ENCODE measurements around the gene WNT2B. TPM values are rescaled to one million over a fixed set of nuclear protein-coding genes. Genes with fewer than 3 reads are reported as not detected.

The WNT2B gene
- total RNA-seq, 1 donor from 2014 or later, result 5.6 TPM

GRCh38 chr1:112575154-112575804 is 66.5 kb downstream of the WNT2B start:
- DNase-seq (ENCODE audit: low spot score), result no peak

DNA sequence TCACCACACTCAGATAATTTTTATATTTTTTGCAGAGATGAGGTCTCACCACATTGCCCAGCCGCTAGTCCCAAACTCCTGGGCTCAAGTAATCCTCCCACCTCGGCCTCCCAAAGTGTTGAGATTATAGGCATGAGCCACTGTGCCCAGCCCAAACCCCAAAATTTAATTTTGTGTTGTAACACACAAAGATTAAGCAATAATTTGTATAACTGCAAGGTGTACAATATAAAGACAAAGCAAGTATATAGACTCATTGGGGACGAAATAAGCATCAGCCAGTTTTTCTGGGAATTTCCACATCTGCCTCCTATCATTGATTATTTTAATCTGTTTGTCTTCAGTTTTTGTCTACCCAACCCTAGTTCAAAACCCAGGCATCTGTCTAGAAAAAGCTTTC is 67.5 kb downstream of the WNT2B start:
- no peak for DNase-seq (ENCODE audit: low spot score)

Other genes starting within 250 kb of the WNT2B start
- 47.4 TPM for gene CTTNBP2NL, start 112.8 kb upstream of the WNT2B start, total RNA-seq
- gene ST7L, start 110.2 kb downstream of the WNT2B start, total RNA-seq, result 33.3 TPM
- 146 TPM for gene CAPZA1, start 110.9 kb downstream of the WNT2B start, total RNA-seq
- 92.3 TPM for gene MOV10, start 165.7 kb downstream of the WNT2B start, total RNA-seq
- gene RHOC, start 198.2 kb downstream of the WNT2B start, total RNA-seq, result 187 TPM
- 0.94 TPM for gene PPM1J, start 206.4 kb downstream of the WNT2B start, total RNA-seq

Measured in ureter (tissue), 1 donor.